Astrocyte (in vitro differentiated cells and primary cell): ENCODE measurements around the gene PRR12. TPM values are rescaled to one million over a fixed set of nuclear protein-coding genes. Genes with fewer than 3 reads are reported as not detected.

ENCODE experiments used
- total RNA-seq: library from RNA; stranded (reverse); gene quantifications from 2 replicates; pipeline ENCODE4 v1.2.1, GENCODE V29; 2021

Gene PRR12
- total RNA-seq, 1 donor from 2014 or later, result 29.7 TPM

Other genes with a start within 250 kb of the PRR12 start
- 46.5 and 58.2 TPM in 2 replicates for gene TEAD2, start 228.8 kb upstream of the PRR12 start, total RNA-seq
- gene DKKL1, start 227.3 kb upstream of the PRR12 start, total RNA-seq, result 0.89 and 1.1 TPM in 2 replicates
- not detected in 2 replicates for gene KASH5, start 202.9 kb upstream of the PRR12 start, total RNA-seq
- gene PTH2, start 167.7 kb upstream of the PRR12 start, total RNA-seq, result not detected in 2 replicates
- not detected in 2 replicates for gene GFY, start 165.8 kb upstream of the PRR12 start, total RNA-seq
- gene SLC17A7, start 149.7 kb upstream of the PRR12 start, total RNA-seq, result 0.12 and 0.16 TPM in 2 replicates
- gene PIH1D1, start 139.4 kb upstream of the PRR12 start, total RNA-seq, result 61.3 and 76.4 TPM in 2 replicates
- 13.0 and 19.2 TPM in 2 replicates for gene ALDH16A1, start 138.0 kb upstream of the PRR12 start, total RNA-seq
- 0.38 TPM in 1 of 2 replicates, not detected in the other for gene FLT3LG, start 117.0 kb upstream of the PRR12 start, total RNA-seq
- gene RPL13A, start 103.6 kb upstream of the PRR12 start, total RNA-seq, result 2,066 and 2,119 TPM in 2 replicates
- 1,263 and 1,399 TPM in 2 replicates for gene RPS11, start 94.7 kb upstream of the PRR12 start, total RNA-seq
- 32.2 and 40.6 TPM in 2 replicates for gene FCGRT, start 78.5 kb upstream of the PRR12 start, total RNA-seq
- 20.2 and 27.5 TPM in 2 replicates for gene RCN3, start 63.2 kb upstream of the PRR12 start, total RNA-seq
- gene NOSIP, start 10.6 kb upstream of the PRR12 start, total RNA-seq, result 74.6 and 83.8 TPM in 2 replicates
- 0.89 and 1.3 TPM in 2 replicates for gene PRRG2, start 9.9 kb upstream of the PRR12 start, total RNA-seq
- gene RRAS, start 49.0 kb downstream of the PRR12 start, total RNA-seq, result 94.7 and 104 TPM in 2 replicates
- 105 and 107 TPM in 2 replicates for gene SCAF1, start 51.0 kb downstream of the PRR12 start, total RNA-seq
- 63.0 and 68.1 TPM in 2 replicates for gene IRF3, start 74.7 kb downstream of the PRR12 start, total RNA-seq
- gene BCL2L12, start 74.8 kb downstream of the PRR12 start, total RNA-seq, result 26.6 and 31.5 TPM in 2 replicates
- gene PRMT1, start 86.1 kb downstream of the PRR12 start, total RNA-seq, result 215 and 235 TPM in 2 replicates
- 0.65 and 1.6 TPM in 2 replicates for gene ADM5, start 98.4 kb downstream of the PRR12 start, total RNA-seq
- gene CPT1C, start 99.9 kb downstream of the PRR12 start, total RNA-seq, result 33.3 and 33.6 TPM in 2 replicates
- not detected in 2 replicates for gene TSKS, start 172.1 kb downstream of the PRR12 start, total RNA-seq
- 163 and 168 TPM in 2 replicates for gene AP2A1, start 175.8 kb downstream of the PRR12 start, total RNA-seq
- 8.9 and 9.8 TPM in 2 replicates for gene FUZ, start 222.1 kb downstream of the PRR12 start, total RNA-seq
- 61.3 and 72.2 TPM in 2 replicates for gene MED25, start 227.1 kb downstream of the PRR12 start, total RNA-seq